LNCAP (cell line): ENCODE results near the gene FSCN2.

Source experiments
- CTCF ChIP-seq: fragments of 450-650 bp; IDR thresholded peaks from 2 replicates; pipeline ENCODE4 v1.5.1; 2017; ENCODE audit warnings: mild to moderate bottlenecking

Gene FSCN2

GRCh38 chr17:81557276-81558114 is 29.3 kb downstream of the FSCN2 start:
- no peak for TF ChIP-seq CTCF

- TF ChIP-seq CTCF: no peak
Observed at GRCh38 chr17:81558115-81558468, 29.9 kb downstream of the FSCN2 start.

- no peak for TF ChIP-seq CTCF
Observed at GRCh38 chr17:81558941-81559806, 31.0 kb downstream of the FSCN2 start.

- no peak for TF ChIP-seq CTCF
Observed at GRCh38 chr17:81561494-81561885, 33.3 kb downstream of the FSCN2 start.

GRCh38 chr17:81563861-81564586 is 35.8 kb downstream of the FSCN2 start:
- no peak for TF ChIP-seq CTCF

- TF ChIP-seq CTCF: no peak
Observed at GRCh38 chr17:81564778-81565177, 36.6 kb downstream of the FSCN2 start.

GRCh38 chr17:81565231-81565630 is 37.1 kb downstream of the FSCN2 start:
- TF ChIP-seq CTCF: no peak
